Kidney (tissue), 14 donors: ENCODE measurements around the gene UROS. TPM values are rescaled to one million over a fixed set of nuclear protein-coding genes. Genes with fewer than 3 reads are reported as not detected.

Source experiments
- DNase-seq, 5 donors: peaks; one replicate each; pipeline ENCODE4 v3.0.0-alpha.2; 2013 to 2020
- FAIRE-seq: peaks from 2 replicates; lab custom pipeline; 2012; peaks lifted over from hg19 to GRCh38; lab: Jason Lieb, UNC
- H3K27ac ChIP-seq, 2 donors: one replicate each; pipeline ENCODE4 v1.7.0; 2013; ENCODE audit warnings: low read depth in 2 of 2, low read length in 2 of 2, inconsistent platforms in 1 of 2
- H3K27me3 ChIP-seq: one replicate; pipeline ENCODE4 v1.7.1; 2013; ENCODE audit warnings: low read length, inconsistent platforms; ENCODE audit not compliant: control insufficient read depth, insufficient read depth
- H3K36me3 ChIP-seq, 3 donors: one replicate each; pipeline versions ENCODE4 v1.7.0 to v1.7.1; 2013; ENCODE audit warnings: low read length in 3 of 3, control low read depth in 1 of 3, inconsistent platforms in 1 of 3; ENCODE audit not compliant: insufficient read depth in 3 of 3, control insufficient read depth in 2 of 3
- H3K4me1 ChIP-seq, 3 donors: one replicate each; pipeline versions ENCODE4 v1.7.0 to v1.7.1; 2013; ENCODE audit warnings: low read length in 3 of 3, inconsistent platforms in 1 of 3, low read depth in 1 of 3; ENCODE audit not compliant: control insufficient read depth in 2 of 3, insufficient read depth in 2 of 3
- H3K4me3 ChIP-seq, 3 donors: one replicate each; pipeline versions ENCODE4 v1.7.0 to v1.8.1; 2013; ENCODE audit warnings: low read length in 3 of 3, control low read depth in 1 of 3, inconsistent platforms in 1 of 3
- H3K9ac ChIP-seq, 3 donors: one replicate each; pipeline versions ENCODE4 v1.7.0 to v1.7.1; 2013; ENCODE audit warnings: low read length in 3 of 3, control low read depth in 1 of 3, inconsistent platforms in 1 of 3
- H3K9me3 ChIP-seq, 3 donors: one replicate each; pipeline versions ENCODE4 v1.7.0 to v1.7.1; 2013; ENCODE audit warnings: low read length in 3 of 3, control low read depth in 1 of 3, inconsistent platforms in 1 of 3; ENCODE audit not compliant: control insufficient read depth in 2 of 3, insufficient read depth in 1 of 3
- intact Hi-C: fragments of 100-400 bp; cut with DNase I; formaldehyde crosslinking; loops from one replicate; pipeline ENCODE4 v1.11.1; 2022
- polyA plus RNA-seq: library from polyadenylated mRNA; stranded (reverse); fragments of 350-450 nt; fragmentation: Illumina TruSeq; extraction: RNeasy Lipid Tissue Mini Kit (QIAGEN cat#74804); gene quantifications from one replicate; pipeline ENCODE4 v1.2.3, GENCODE V29; 2014; ENCODE audit warnings: low read depth, low replicate concordance; ENCODE audit not compliant: insufficient read depth
- total RNA-seq: library from RNA; stranded (reverse); fragmentation: NEBNext Ultra II Directional; extraction: Animal tissue kit (Norgen Biotek cat#: 25700); gene quantifications from one replicate; pipeline ENCODE4 v1.2.1, GENCODE V29; 2021
- TF ChIP-seq, protein P1 (sequence below): IDR thresholded peaks from 3 replicates; pipeline ENCODE4 v1.5.1; 2012; ENCODE audit warnings: mild to moderate bottlenecking, moderate library complexity, borderline replicate concordance; ENCODE audit not compliant: insufficient read depth; ENCODE audit errors: extremely low read depth
- donor health status: control.
- donor health status: control.
- donor health status: control.
- donor health status: control.
- donor health status: control.
- donor health status: DM: yes; HTN: yes; CAD: no.
- donor health status: Normal renal cell carcinoma (clear cell type).

The UROS gene
- total and polyA plus RNA-seq, 2 donors from 2014 or later, result 42.1 to 81.7 TPM

GRCh38 chr10:125820701-125821100 lies 2.4 kb downstream of the UROS start:
- H3K36me3 ChIP-seq, result peaks cover 0 to 3% (median 0%) of the 10 kb centered on the region in 3 donors
- H3K4me3 ChIP-seq, result no peak overlapping the region
- no peaks in the 10 kb centered on the region for H3K27me3 ChIP-seq
- TF ChIP-seq, protein P1, sequence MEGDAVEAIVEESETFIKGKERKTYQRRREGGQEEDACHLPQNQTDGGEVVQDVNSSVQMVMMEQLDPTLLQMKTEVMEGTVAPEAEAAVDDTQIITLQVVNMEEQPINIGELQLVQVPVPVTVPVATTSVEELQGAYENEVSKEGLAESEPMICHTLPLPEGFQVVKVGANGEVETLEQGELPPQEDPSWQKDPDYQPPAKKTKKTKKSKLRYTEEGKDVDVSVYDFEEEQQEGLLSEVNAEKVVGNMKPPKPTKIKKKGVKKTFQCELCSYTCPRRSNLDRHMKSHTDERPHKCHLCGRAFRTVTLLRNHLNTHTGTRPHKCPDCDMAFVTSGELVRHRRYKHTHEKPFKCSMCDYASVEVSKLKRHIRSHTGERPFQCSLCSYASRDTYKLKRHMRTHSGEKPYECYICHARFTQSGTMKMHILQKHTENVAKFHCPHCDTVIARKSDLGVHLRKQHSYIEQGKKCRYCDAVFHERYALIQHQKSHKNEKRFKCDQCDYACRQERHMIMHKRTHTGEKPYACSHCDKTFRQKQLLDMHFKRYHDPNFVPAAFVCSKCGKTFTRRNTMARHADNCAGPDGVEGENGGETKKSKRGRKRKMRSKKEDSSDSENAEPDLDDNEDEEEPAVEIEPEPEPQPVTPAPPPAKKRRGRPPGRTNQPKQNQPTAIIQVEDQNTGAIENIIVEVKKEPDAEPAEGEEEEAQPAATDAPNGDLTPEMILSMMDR, result no peak
- H3K9me3 ChIP-seq, result no peaks in the 10 kb centered on the region
- H3K27ac ChIP-seq, result no peak overlapping the region
- no peak for DNase-seq
- H3K4me1 ChIP-seq, result peaks cover 0 to 18% (median 15%) of the 10 kb centered on the region in 3 donors
- no peak for FAIRE-seq
- intact Hi-C loops, result no loop called here
- no peak overlapping the region for H3K9ac ChIP-seq

DNA sequence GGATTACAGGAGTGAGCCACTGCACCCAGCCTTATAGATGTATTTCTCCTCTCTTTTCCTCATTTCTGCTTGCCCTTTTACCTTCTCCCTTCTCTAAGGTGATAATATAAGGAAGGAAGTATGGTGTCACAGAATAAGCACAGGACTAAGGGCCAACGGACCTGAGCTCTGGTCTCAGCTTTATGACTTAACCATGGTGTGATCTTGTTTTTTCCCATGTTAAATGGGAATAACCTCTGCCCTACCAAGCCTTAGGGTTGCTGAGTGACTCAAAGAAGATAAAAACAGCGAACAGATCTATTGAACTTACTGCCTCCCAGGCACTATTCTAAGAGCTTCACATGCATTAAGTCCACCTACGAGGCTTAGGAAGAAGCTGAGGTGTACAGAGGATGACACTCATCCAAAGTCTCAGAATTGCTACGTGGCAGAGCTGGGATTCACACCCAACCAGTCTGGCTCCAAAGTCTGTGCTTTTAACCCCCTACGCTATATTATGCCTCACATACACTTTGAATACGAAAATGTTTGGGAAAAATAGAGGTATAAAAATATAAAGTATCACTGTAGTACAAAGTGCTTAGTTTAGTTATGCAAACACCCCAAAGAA lies 5.6 kb downstream of the UROS start:
- intact Hi-C loops, result no loop called here
- no peak for DNase-seq

DNA sequence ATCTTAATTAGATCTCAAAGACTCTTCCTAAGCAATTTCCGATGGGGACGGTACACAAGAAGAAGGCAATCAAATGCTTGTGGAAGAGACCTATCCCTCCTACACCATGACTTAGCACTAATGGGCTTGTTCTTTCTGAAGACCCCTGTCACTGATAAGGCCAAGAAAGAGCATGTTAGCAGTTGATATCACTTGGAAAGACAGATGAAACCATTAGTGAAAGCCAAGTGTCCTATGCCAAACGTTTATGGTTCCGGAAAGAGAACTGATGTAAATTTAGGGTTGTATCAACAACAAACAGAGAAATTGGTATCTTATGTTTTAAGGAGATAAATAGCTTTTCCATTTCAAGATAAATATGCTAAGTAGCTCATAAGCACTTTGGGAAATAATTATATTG lies 6.5 kb downstream of the UROS start:
- TF ChIP-seq, protein P1, result no peak
- H3K9me3 ChIP-seq, result no peaks in the 10 kb centered on the region
- intact Hi-C loops, result no loop called here
- H3K4me3 ChIP-seq, result no peak overlapping the region
- peaks cover 7 to 21% (median 16%) of the 10 kb centered on the region in 3 donors for H3K36me3 ChIP-seq
- H3K27ac ChIP-seq, result no peak overlapping the region
- FAIRE-seq (no peak), DNase-seq (no peak)
- no peak overlapping the region for H3K9ac ChIP-seq
- H3K4me1 ChIP-seq, result peaks cover 0 to 4% (median 0%) of the 10 kb centered on the region in 3 donors
- H3K27me3 ChIP-seq, result no peaks in the 10 kb centered on the region

More for the DNA sequence above, 5.6 kb downstream of the UROS start:
- Histone ChIP-seq H3K4me1 (peaks cover 0 to 9% (median 6%) of the 10 kb centered on the region in 3 donors), H3K27me3 (no peaks in the 10 kb centered on the region), H3K27ac (no peak overlapping the region), H3K9ac (no peak overlapping the region), H3K36me3 (peaks cover 7 to 21% (median 16%) of the 10 kb centered on the region in 3 donors), H3K9me3 (no peaks in the 10 kb centered on the region), H3K4me3 (no peak overlapping the region)
- TF ChIP-seq, protein P1, result no peak
- FAIRE-seq, result no peak
